ENCODE results near the gene SLC35C1.

DNA sequence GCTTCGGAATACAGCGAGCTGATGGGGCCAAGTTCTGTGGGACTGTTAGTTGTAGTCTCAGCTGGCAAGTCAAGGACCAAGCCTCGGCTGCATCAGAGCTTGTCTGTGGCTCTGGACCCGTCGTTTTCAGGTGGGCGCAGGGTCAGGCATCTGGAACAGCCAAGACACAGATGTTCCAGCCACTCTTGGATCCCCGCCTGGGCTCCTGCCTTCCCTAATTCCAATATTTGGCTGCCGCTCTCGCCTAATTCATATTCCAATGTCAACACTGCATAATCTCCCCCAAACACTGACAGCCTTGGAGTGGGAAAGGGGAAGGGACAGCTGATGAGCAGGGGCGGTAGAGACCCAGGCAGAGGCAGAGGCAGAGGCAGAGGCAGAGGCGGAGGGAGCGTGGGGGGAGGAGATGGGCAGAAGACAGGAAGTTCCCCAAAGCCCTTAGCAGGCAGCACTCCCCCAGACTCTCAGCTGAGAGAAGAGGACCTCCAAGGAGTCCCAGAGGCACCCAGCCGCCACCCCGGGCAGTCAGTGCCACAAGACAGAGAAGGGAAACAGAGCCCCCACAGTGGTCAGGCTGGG, 49.6 kb upstream of the SLC35C1 start:
- TF ChIP-seq ETV6 (CRISPR knock-in tag; IDR thresholded peaks at IDR 0.05): no peak
- TF ChIP-seq, protein P1, sequence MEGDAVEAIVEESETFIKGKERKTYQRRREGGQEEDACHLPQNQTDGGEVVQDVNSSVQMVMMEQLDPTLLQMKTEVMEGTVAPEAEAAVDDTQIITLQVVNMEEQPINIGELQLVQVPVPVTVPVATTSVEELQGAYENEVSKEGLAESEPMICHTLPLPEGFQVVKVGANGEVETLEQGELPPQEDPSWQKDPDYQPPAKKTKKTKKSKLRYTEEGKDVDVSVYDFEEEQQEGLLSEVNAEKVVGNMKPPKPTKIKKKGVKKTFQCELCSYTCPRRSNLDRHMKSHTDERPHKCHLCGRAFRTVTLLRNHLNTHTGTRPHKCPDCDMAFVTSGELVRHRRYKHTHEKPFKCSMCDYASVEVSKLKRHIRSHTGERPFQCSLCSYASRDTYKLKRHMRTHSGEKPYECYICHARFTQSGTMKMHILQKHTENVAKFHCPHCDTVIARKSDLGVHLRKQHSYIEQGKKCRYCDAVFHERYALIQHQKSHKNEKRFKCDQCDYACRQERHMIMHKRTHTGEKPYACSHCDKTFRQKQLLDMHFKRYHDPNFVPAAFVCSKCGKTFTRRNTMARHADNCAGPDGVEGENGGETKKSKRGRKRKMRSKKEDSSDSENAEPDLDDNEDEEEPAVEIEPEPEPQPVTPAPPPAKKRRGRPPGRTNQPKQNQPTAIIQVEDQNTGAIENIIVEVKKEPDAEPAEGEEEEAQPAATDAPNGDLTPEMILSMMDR (IDR thresholded peaks at IDR 0.05): no peak
- TF ChIP-seq SMAD3 (CRISPR knock-in tag; IDR thresholded peaks at IDR 0.05; ENCODE audit: borderline replicate concordance): no peak

Data from WTC11 (cell line).